Activated naive CD8-positive, alpha-beta T cell treated with anti-CD3 and anti-CD28 coated beads, Interleukin-2, amount 50 U/mL, for 24 hours (primary cell): ENCODE data around the gene SLC9A2.

Experiments used
- ATAC-seq: fragments of 150-1000 bp; cut with Tn5 transposase; one replicate; pipeline ENCODE4 v1.10.0; 2021
- DNase-seq: peaks from one replicate; pipeline ENCODE4 v3.0.0; 2021
- H3K27ac Mint-ChIP-seq: one replicate; pipeline ENCODE4 v1.8.0; 2021; ENCODE audit warnings: mild to moderate bottlenecking, mixed read lengths
- H3K27me3 Mint-ChIP-seq: one replicate; pipeline ENCODE4 v1.8.0; 2021; ENCODE audit warnings: mixed read lengths
- H3K36me3 Mint-ChIP-seq: one replicate; pipeline ENCODE4 v1.8.0; 2021; ENCODE audit warnings: low read depth, mixed read lengths
- H3K4me1 Mint-ChIP-seq: one replicate; pipeline ENCODE4 v1.8.0; 2021; ENCODE audit warnings: mixed read lengths
- H3K4me3 Mint-ChIP-seq: one replicate; pipeline ENCODE4 v1.8.0; 2021; ENCODE audit warnings: mild to moderate bottlenecking, moderate library complexity, mixed read lengths
- H3K9me3 Mint-ChIP-seq: one replicate; pipeline ENCODE4 v1.8.0; 2021; ENCODE audit warnings: mixed read lengths

The SLC9A2 gene

DNA sequence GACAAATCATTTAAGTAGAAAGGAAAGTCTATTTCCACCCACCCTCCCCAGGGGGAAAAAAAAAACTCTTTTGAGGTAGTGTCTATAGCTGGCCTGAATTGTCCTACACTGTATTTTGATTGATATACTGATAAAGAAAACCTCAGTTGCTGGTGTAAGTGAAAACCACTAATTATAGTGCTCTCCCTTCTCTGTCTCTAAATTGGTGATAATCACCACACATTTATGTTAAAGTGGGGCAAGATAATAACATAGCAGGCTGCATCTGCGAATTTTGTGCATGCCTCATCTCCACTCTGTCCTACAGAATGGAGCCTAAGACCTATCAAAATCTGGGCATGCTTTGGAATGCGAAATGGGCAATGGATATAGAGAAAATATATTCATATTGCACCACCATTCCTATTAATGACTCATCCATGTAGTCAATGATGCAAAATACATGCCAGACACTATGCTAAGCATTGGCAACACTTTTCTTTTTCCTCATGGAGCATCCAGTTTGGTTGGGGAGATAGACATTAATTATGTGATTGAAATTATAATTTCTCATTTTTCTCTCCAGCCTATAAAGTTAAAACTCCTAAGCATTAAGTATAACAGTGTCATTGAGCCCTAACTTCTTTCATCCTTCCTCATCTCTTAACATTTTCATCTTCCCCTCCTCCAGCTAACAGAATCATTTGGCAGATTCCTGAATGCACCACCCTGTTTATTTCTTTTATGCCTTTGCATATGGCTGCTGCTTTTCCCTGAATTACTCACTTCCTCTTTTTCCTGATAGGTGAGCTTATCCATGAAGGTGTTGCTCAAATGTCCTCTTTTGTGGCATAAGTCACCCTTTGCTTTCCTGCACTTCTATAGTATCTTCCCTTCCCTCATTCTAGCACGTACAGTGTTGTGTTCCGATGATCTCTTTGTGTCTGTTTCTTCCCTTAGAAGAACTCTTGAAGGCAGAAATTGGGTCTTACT, 58.2 kb downstream of the SLC9A2 start:
- ATAC-seq (no peak), DNase-seq (no peak)
- Mint-ChIP-seq H3K9me3 (no peaks in the 10 kb centered on the region), H3K27me3 (no peaks in the 10 kb centered on the region), H3K27ac (no peak overlapping the region), H3K36me3 (no peaks in the 10 kb centered on the region), H3K4me1 (no peaks in the 10 kb centered on the region), H3K4me3 (no peak overlapping the region)

DNA sequence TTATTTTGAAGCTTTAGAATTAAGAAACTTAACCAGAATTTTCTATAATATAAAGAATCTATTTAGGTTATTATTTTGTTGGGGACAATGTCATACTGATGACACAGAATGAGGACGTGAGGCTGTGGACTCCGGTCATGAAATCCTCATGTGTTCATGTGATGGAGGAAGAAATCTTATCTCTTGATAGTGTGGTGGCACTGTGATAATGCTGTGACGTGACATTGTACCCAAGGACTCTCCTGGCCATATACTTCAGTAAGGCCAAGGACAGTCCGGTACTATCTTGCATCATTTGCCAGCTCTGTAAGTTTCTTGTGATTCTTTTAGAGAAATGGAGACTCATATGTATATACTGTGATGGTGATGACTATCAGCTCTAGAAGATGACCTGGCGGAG, 59.1 kb downstream of the SLC9A2 start:
- DNase-seq (no peak), ATAC-seq (no peak)
- Mint-ChIP-seq H3K9me3 (no peaks in the 10 kb centered on the region), H3K36me3 (no peaks in the 10 kb centered on the region), H3K4me1 (no peaks in the 10 kb centered on the region), H3K27ac (no peak overlapping the region), H3K27me3 (no peaks in the 10 kb centered on the region), H3K4me3 (no peak overlapping the region)

DNA sequence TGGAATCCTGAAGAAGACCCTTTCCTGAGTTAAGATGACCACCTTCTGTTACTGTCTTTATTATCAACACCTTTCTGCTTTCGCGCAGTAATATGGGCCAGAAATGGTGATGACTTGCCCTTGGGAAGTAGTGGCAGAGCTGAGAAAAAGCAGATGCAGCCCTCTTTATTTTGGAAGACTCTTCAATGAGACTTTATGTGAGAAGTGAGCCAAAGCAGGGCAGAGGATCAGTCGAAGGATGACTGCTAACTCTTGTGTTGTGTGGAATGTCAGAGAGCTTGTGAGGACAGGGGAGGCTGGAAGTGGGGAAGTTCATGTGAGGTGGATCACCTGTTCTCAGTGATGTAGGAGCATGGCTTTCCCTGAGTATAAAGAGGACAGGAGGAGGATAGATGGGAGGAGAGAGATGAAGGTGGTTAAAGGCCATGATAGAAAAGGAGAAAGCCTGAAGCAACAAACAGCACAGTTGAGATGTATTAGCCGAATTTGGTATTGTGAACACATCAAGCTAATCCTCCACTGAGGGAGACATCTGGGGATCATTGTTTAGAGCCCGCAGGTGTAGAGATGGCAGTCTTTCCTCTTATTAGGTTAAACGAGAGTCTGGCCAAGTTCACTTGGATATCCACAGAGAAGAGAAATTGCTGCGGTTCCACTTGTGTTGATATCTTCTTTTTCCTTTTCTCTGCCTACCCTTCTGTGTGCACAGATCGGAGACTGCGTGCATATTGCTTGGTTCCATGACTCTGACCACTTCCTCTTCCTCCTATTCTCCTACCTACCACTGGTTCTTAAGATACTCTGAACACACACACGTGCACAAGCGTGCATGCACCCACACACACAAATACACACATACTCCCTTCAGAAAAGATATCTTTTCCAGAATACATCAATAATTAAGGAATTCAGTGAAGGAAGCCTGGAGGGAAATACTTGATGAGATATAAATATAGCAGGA, 67.4 kb downstream of the SLC9A2 start:
- ATAC-seq (peak; percentile 68), DNase-seq (no peak)
- Mint-ChIP-seq H3K9me3 (no peaks in the 10 kb centered on the region), H3K4me1 (no peaks in the 10 kb centered on the region), H3K36me3 (no peaks in the 10 kb centered on the region), H3K27me3 (no peaks in the 10 kb centered on the region), H3K27ac (no peak overlapping the region), H3K4me3 (no peak overlapping the region)

DNA sequence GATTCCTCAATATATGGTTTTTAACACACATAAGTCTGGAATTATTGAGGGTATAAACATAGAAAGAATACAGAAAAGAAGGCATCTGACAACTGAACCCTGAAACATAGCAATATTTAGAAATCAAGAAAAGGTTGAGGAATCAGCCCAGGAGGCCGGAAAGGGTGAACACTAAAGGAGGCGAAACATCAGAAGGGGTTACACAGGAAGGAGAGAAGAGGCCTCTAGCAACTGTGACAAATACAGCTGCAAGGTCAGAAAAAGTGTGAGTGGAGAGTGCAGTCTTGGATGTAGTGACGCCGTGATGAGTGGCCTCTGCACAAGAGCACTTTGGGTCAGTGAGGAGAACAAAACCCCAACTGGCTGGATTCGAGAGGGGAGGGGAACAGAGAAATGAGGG, 70.7 kb downstream of the SLC9A2 start:
- no peaks in the 10 kb centered on the region for H3K27me3 Mint-ChIP-seq
- DNase-seq (no peak), ATAC-seq (no peak)
- H3K36me3 Mint-ChIP-seq, result no peaks in the 10 kb centered on the region
- no peaks in the 10 kb centered on the region for H3K9me3 Mint-ChIP-seq
- no peak overlapping the region for H3K27ac Mint-ChIP-seq
- H3K4me3 Mint-ChIP-seq, result no peak overlapping the region
- no peaks in the 10 kb centered on the region for H3K4me1 Mint-ChIP-seq

DNA sequence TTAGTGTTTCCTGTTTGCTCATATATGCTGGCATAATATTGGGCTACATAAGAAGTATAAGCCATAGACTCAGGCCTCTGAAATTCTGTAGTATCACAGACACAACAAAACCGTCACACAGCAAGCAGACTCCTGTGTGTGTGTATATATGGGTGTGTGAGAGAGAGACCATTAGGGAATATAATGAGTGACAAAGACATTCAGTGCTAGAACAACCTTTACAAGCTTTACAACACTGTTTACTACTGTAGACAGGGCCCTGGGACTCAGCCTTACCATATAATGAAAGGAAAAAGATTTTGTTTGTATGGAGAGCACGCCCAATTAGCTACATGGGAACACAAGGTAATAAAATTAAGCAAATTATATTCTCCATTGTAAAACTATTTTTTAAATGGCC, 77.1 kb downstream of the SLC9A2 start:
- DNase-seq, result no peak
- Mint-ChIP-seq H3K27ac (no peak overlapping the region), H3K4me1 (no peaks in the 10 kb centered on the region), H3K9me3 (no peaks in the 10 kb centered on the region), H3K4me3 (no peak overlapping the region), H3K27me3 (no peaks in the 10 kb centered on the region), H3K36me3 (no peaks in the 10 kb centered on the region)
- ATAC-seq, result no peak

DNA sequence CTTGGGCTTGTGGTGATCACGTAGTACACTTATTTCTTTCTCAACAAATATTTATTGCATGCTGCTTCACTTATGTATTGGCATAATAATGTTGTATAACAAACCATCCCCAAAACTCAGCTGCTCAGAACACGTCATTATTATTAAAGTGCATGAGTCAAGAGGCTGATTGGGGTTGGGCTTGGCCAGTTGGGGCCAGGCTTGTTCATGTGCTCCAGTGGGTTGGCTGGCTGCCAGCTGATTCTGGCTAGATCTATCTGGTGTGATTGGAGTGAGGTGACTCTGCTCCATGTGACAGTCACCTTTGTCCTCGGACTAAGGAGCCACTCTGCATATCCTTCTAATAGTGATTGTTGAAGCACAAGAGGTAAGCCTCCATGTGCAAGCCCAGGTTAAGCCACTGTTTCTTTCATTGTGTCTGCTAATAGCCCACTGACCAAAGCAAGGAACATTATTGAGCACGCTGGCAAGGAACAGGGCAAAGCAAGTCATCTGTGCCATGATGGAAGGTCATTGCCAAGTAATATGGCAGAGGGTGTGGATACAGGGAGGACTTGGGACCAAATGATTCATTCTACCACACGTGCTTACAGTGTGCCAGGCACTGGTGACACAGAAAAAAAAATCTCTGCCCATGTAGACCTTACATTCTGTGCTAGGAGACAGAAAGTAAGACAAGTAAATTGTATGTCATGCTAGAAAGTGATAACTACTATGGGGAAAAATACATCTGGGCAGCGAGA, 79.2 kb downstream of the SLC9A2 start:
- H3K27ac Mint-ChIP-seq, result no peak overlapping the region
- ATAC-seq (no peak), DNase-seq (no peak)
- H3K9me3 Mint-ChIP-seq, result no peaks in the 10 kb centered on the region
- H3K36me3 Mint-ChIP-seq, result no peaks in the 10 kb centered on the region
- no peaks in the 10 kb centered on the region for H3K4me1 Mint-ChIP-seq
- no peaks in the 10 kb centered on the region for H3K27me3 Mint-ChIP-seq
- H3K4me3 Mint-ChIP-seq, result no peak overlapping the region

DNA sequence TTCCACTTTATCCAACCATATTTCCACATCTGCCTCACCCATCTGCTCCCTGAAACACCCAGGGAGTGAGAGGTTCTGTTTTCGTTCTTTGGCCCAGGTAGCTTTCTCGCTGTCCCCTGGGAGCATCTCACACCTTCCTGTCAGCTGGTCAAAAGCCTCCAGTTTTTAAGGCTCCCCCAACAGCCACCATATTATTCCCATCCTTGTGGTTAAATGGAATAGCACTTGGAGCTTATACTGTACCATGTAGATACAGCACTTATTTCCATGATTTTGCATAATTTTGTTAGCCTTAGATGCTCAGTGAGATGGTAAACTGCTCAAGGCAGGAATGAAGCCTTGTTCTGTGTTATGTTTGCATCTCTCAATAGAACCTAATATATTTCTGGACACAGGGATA, 84.0 kb downstream of the SLC9A2 start:
- no peaks in the 10 kb centered on the region for H3K36me3 Mint-ChIP-seq
- H3K4me1 Mint-ChIP-seq, result no peaks in the 10 kb centered on the region
- ATAC-seq (no peak), DNase-seq (no peak)
- H3K4me3 Mint-ChIP-seq, result no peak overlapping the region
- no peak overlapping the region for H3K27ac Mint-ChIP-seq
- no peaks in the 10 kb centered on the region for H3K9me3 Mint-ChIP-seq
- peaks cover 2% of the 10 kb centered on the region for H3K27me3 Mint-ChIP-seq

DNA sequence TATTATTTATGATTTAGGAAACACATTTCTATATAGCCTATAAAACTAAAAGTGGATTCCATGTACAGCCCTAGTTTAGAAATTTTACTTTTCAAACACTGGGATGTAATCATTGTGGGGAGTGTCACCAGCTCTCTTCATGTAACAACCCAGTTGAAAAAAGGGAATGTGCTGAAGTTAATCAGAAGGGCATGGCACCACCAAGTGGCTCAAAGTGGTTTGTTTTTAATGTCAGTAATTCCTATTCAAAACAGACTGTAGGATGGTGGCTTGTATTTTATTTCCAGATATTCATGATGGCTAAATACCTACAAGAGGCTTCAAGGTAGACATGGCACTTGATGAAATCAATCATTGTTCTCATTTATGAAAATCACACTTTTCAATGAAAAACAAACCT, 84.4 kb downstream of the SLC9A2 start:
- DNase-seq, result no peak

DNA sequence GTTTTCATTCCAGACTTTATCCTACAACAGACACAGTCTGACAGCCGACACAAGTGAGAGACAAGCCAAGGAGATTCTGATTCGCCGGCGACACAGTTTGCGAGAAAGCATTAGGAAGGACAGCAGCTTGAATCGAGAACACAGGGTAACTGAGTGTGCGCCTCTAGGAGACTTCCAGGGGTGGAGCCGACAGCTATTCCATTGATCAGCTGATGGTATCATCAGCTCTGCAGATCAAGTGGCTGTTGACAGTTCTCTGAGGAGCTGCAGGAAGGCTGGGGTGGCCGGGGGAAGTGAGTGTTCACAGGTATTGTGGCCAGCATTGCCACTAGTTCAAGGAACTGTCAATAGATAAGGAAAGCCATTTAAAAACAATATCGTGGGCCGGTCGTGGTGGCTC, 85.2 kb downstream of the SLC9A2 start:
- Mint-ChIP-seq H3K9me3 (no peaks in the 10 kb centered on the region), H3K4me3 (no peak overlapping the region), H3K27me3 (peaks cover 2% of the 10 kb centered on the region), H3K4me1 (no peaks in the 10 kb centered on the region), H3K36me3 (no peaks in the 10 kb centered on the region), H3K27ac (no peak overlapping the region)
- no peak for ATAC-seq
- DNase-seq, result no peak

More for the DNA sequence above, 84.4 kb downstream of the SLC9A2 start:
- H3K4me3 Mint-ChIP-seq, result no peak overlapping the region
- no peaks in the 10 kb centered on the region for H3K9me3 Mint-ChIP-seq
- H3K4me1 Mint-ChIP-seq, result no peaks in the 10 kb centered on the region
- H3K27me3 Mint-ChIP-seq, result peaks cover 2% of the 10 kb centered on the region
- no peaks in the 10 kb centered on the region for H3K36me3 Mint-ChIP-seq
- no peak overlapping the region for H3K27ac Mint-ChIP-seq
- no peak for ATAC-seq

DNA sequence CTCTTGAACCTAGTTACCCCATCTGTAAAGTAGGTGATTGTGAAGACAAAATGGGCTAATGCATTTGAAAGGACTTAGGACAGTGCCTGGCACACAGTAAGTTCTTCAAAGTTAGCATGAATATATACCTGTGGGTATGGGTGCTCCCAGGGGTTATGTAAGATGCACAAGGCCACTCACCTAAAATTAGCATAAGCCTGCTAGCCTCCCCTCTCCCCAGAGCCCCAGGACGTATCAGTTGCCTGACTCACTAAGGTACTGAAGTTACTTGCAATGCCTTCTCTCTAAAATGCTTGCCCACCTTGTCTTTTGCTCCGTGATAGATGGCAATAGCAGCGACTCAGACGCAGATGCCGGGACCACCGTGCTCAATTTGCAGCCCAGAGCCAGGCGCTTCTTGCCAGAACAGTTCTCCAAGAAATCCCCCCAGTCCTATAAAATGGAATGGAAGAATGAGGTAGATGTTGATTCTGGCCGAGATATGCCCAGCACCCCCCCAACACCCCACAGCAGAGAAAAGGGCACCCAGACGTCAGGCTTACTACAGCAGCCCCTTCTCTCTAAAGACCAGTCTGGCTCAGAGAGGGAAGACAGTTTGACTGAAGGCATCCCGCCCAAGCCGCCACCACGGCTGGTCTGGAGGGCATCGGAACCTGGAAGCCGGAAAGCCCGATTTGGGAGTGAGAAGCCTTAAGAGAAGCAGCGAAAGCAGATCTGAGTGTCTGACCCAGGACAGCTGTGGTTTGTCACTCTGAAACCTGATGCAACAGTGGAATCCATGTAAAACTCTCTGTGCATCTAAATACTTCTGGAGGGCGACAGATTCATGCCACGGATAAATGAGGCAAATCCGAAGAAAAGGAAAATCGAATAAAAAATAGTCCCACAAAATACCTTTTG, 88.7 kb downstream of the SLC9A2 start:
- H3K9me3 Mint-ChIP-seq, result no peaks in the 10 kb centered on the region
- H3K27ac Mint-ChIP-seq, result no peak overlapping the region
- H3K4me3 Mint-ChIP-seq, result no peak overlapping the region
- peaks cover 2% of the 10 kb centered on the region for H3K27me3 Mint-ChIP-seq
- H3K36me3 Mint-ChIP-seq, result no peaks in the 10 kb centered on the region
- no peaks in the 10 kb centered on the region for H3K4me1 Mint-ChIP-seq
- DNase-seq (no peak), ATAC-seq (no peak)

DNA sequence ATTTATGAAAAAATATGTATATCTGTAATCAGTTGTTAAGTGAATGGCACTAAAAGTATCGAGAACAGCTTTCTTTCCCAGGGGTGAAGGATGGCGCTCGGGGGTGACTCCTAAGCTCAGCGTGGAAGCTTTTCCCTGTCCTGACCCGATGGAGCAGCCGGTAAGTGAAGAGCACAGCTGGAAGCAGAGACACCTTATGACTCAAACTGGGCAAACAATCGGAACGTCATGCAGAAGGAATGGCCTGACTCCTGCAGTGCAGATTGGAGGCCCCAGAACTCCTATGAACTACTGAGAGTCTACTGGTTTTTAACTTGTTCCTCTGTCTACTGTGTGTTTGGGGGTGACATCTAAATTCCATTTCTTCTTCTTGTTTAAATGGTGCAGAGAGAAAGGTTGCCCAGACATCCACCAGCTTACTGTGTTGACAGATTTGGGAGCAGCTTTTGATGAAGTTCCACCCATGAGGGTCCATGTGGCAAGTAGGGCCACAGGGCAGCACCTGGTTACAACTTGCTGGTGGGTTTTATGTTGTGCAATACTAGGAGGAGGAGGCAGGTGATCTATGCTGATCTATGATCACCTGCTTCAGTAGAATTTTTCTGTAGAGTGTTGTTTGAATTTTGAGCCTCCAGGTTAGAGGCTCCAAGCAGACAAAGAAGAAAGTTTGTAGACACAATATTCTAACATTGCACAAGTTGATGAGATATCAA, 89.7 kb downstream of the SLC9A2 start:
- Mint-ChIP-seq H3K9me3 (no peaks in the 10 kb centered on the region), H3K27me3 (peaks cover 2% of the 10 kb centered on the region), H3K4me1 (no peaks in the 10 kb centered on the region), H3K27ac (no peak overlapping the region), H3K4me3 (no peak overlapping the region), H3K36me3 (no peaks in the 10 kb centered on the region)
- DNase-seq (no peak), ATAC-seq (no peak)

DNA sequence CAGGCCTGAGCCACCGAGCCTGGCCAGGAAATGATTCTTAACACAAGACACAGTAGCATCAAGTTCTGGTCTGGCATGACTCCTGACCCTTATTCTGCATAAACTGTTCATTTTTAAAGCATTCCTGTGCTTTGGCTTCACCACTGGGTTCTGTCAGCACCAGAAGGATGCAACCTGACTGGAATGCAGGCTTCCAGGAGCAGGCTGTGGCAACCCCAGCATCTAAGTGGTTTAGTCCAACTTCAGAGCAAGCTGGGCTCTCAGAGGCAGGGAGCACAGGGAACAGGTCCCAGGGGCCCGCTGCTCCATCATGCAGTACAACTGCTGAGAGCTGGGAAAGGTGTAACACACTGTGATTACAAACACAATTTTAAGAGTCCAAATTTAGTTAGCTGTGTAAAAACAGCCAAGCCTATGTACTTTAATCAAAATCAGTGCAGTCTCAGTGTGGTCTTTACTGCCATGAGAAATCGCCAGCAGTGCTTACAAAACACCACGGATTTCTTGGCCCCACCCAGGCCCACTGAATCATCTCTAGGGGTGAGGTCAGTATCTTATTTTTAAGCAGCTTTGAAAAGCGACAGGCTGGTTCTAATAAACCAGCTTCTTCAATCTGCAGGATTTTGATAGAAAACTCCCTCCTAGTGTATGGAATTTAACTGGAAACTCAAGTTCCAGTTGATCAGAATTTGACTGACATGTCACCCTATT, 98.1 kb downstream of the SLC9A2 start:
- DNase-seq, result no peak
- H3K27ac Mint-ChIP-seq, result no peak overlapping the region

More for the DNA sequence above, 98.1 kb downstream of the SLC9A2 start:
- Mint-ChIP-seq H3K36me3 (peaks cover 43% of the 10 kb centered on the region), H3K4me3 (no peak overlapping the region), H3K27me3 (no peaks in the 10 kb centered on the region), H3K9me3 (no peaks in the 10 kb centered on the region), H3K4me1 (no peaks in the 10 kb centered on the region)
- no peak for ATAC-seq
